ENCODE results near the gene CSTPP1.
"Not testable (repeated sequence)": the region's sequence is repeated elsewhere in the genome, so short reads cannot be mapped to it uniquely, and the experiment has no call there.

Gene CSTPP1

DNA sequence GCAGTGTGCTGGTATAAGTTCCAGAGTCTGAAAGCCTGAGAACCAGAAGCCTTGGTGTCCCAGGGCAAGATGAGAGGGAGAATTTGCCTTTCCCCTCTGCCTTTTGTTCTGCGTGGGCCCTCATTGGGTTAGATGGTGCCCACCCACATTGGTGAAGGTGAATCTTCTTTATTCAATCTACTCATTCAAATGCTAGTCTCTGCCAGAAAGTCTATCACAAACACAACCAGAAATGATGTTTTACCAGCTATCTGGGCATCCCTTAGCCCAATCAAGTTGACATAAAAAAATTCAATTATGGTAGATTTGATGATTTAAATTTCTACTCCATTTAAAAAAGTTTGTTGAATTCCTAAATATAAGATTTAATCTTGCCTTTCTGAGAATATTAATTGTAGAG lies 22.2 kb downstream of the CSTPP1 start:
- no peak for DNase-seq (ENCODE audit: extremely low spot score)
- POLR2A ChIA-PET, result no interaction called here
- CTCF ChIA-PET, result interaction anchor here (1.5 kb wide), 1 partner anchor 18 kb away, joined by 3 read pairs; no protein-coding TSS in a partner anchor
- TF ChIP-seq, protein P1, sequence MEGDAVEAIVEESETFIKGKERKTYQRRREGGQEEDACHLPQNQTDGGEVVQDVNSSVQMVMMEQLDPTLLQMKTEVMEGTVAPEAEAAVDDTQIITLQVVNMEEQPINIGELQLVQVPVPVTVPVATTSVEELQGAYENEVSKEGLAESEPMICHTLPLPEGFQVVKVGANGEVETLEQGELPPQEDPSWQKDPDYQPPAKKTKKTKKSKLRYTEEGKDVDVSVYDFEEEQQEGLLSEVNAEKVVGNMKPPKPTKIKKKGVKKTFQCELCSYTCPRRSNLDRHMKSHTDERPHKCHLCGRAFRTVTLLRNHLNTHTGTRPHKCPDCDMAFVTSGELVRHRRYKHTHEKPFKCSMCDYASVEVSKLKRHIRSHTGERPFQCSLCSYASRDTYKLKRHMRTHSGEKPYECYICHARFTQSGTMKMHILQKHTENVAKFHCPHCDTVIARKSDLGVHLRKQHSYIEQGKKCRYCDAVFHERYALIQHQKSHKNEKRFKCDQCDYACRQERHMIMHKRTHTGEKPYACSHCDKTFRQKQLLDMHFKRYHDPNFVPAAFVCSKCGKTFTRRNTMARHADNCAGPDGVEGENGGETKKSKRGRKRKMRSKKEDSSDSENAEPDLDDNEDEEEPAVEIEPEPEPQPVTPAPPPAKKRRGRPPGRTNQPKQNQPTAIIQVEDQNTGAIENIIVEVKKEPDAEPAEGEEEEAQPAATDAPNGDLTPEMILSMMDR (IDR thresholded peaks at IDR 0.05; ENCODE audit: control extremely low read depth, extremely low read depth, low read depth, missing control alignments), result no peak

DNA sequence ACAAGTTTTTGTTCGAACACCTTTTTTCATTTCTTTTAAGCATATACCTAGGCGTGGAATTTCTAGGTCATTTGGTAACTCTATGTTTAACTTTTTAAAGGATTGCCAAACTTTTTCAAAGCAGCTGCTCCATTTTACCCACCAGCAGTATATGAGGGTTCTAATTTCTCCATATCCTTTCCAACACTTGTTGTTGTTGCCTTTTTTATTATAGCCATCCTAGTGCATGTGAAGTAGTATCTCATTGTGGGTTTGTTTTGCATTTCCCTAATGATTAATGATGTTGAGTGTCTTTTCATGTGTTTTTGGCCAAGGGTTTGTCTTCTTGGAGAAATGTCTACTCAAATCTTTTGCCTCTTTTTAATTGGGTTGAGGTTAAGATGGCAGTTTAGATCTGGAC lies 24.5 kb downstream of the CSTPP1 start:
- no peak for DNase-seq (ENCODE audit: extremely low spot score)
- TF ChIP-seq, protein P1 (IDR thresholded peaks at IDR 0.05; ENCODE audit: control extremely low read depth, extremely low read depth, low read depth, missing control alignments), result no peak
- ChIA-PET POLR2A (no interaction called here), CTCF (interaction anchor here (0.7 kb wide), 1 partner anchor 19 kb away, joined by 4 read pairs; no protein-coding TSS in a partner anchor)

DNA sequence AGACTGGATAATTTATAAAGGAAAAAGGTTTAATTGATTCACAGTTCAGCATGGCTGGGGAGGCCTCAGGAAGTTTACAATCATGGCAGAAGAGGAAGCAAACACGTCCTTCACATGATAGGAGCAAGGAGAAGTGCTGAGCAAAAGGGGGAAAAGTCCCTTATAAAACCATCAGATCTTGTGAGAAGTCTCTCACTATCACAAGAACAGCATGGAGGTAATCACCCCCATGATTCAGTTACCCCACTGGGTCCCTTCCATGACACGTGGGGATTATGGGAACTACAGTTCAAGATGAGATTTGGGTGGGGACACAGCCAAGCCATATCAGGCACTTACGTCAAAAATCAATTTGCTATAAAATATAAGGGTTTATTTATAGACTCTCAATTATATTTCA lies 25.3 kb downstream of the CSTPP1 start:
- POLR2A ChIA-PET; DNase-seq (ENCODE audit: extremely low spot score): not testable (repeated sequence)
- CTCF ChIA-PET, result interaction anchor here (1.7 kb wide), 1 partner anchor 13 kb away, joined by 4 read pairs; no protein-coding TSS in a partner anchor

DNA sequence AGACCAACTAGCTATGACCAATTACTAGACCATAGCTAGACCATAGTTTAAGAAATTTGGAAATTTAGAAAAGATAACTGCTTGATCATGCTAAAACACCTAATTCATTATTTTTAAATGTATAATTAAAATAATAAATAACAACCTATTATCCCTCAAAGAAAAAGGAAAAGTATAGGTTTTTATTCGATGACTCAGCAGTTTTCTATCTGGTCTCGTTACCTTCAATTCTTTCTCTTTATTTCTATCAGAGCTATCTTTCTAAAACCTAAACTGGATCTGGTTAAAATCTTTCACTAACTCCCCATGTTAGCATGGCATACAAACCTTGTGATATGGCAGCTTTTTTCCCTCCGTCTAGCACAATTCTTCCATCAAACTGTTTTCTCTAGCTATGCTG lies 27.3 kb downstream of the CSTPP1 start:
- ChIA-PET POLR2A (interaction anchor here (0.7 kb wide), 1 partner anchor 274 kb away, joined by 5 read pairs; no protein-coding TSS in a partner anchor), CTCF (interaction anchor here (0.7 to 1.5 kb wide), 8 partner anchors 12 to 272 kb away, joined by 3 to 5 read pairs (median 3); no protein-coding TSS in a partner anchor)
- TF ChIP-seq, protein P1 (IDR thresholded peaks at IDR 0.05; ENCODE audit: control extremely low read depth, extremely low read depth, low read depth, missing control alignments), result no peak
- no peak for DNase-seq (ENCODE audit: extremely low spot score)

DNA sequence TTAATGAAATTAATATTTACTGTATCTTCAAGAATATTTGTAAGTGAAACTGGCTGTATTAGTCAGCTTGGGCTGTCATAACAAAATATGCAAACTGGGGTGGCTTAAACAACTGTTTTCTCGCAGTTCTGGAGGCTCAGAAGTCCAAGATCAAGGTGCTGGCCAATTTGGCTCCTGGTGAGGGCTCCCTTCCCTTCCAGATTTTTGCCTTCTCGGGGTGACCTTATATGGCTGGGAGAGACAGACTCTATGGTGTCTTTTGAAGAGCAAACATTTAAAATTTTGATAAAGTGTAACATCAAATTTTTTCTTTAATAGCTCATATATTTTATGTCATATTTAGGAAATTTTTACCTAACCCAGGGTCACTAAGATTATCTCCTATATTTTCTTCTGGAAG lies 30.2 kb downstream of the CSTPP1 start:
- ChIA-PET CTCF (interaction anchor here (0.9 to 2.0 kb wide), 7 partner anchors 9 to 186 kb away, joined by 3 to 9 read pairs (median 5); no protein-coding TSS in a partner anchor), POLR2A (no interaction called here)
- DNase-seq (ENCODE audit: extremely low spot score), result no peak
- TF ChIP-seq, protein P1 (IDR thresholded peaks at IDR 0.05; ENCODE audit: control extremely low read depth, extremely low read depth, low read depth, missing control alignments), result no peak

DNA sequence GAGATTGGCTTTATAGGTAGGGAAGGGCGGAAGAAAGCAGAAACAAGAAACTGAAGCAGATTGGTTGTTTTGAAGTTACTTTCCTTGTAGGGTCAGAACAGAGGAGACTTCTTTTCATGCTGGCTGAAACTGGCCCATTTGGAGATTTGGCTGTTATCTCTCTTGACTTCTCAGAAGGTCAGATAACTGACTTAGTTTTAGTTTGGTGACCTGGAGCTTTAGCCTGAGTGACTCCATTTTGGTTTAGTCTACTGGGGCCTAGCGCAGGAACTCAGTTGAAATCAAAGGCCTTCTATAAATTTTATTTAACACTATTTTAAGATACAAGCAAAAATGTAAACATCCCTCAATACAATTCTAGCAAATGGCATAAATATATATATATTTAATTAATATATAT lies 31.4 kb downstream of the CSTPP1 start:
- TF ChIP-seq, protein P1 (IDR thresholded peaks at IDR 0.05; ENCODE audit: control extremely low read depth, extremely low read depth, low read depth, missing control alignments), result no peak

DNA sequence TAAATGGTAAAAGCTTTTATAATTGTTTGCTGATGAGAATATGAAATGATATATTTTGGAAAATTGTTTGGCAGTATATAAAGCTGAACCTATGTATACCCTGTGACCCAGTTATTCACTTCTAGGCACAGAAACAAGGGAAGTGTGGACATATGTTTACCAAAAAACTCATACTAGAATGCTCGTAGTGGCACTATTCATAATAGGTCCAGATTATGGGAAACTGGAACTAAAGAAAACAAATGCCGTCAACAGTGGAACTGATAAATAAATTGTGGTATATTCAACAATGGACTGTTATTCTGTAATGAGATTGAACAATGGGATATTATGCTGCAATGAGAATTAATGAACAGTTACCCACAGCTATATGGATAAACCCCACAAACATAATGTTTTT lies 32.8 kb downstream of the CSTPP1 start:
- no peak for DNase-seq (ENCODE audit: extremely low spot score)
- CTCF ChIA-PET, result no interaction called here
- POLR2A ChIA-PET, result no interaction called here
- TF ChIP-seq, protein P1 (IDR thresholded peaks at IDR 0.05; ENCODE audit: control extremely low read depth, extremely low read depth, low read depth, missing control alignments), result no peak

More for the DNA sequence above, 31.4 kb downstream of the CSTPP1 start:
- ChIA-PET CTCF (interaction anchor here (1.1 to 2.0 kb wide), 5 partner anchors 8 to 51 kb away, joined by 3 to 9 read pairs (median 6); no protein-coding TSS in a partner anchor), POLR2A (no interaction called here)
- DNase-seq (ENCODE audit: extremely low spot score), result no peak

All from GM10248 (cell line).